ENCODE measurements around the gene PLIN5. TPM values are rescaled to one million over a fixed set of nuclear protein-coding genes. Genes with fewer than 3 reads are reported as not detected.

Gene PLIN5
- total and polyA plus RNA-seq, 10 of the 15 experiments (the other 5 are each of a cell fraction or from before 2014, with no cell fraction given): 0.15 to 0.33 TPM; not detected in 8

- TF ChIP-seq, protein P1, sequence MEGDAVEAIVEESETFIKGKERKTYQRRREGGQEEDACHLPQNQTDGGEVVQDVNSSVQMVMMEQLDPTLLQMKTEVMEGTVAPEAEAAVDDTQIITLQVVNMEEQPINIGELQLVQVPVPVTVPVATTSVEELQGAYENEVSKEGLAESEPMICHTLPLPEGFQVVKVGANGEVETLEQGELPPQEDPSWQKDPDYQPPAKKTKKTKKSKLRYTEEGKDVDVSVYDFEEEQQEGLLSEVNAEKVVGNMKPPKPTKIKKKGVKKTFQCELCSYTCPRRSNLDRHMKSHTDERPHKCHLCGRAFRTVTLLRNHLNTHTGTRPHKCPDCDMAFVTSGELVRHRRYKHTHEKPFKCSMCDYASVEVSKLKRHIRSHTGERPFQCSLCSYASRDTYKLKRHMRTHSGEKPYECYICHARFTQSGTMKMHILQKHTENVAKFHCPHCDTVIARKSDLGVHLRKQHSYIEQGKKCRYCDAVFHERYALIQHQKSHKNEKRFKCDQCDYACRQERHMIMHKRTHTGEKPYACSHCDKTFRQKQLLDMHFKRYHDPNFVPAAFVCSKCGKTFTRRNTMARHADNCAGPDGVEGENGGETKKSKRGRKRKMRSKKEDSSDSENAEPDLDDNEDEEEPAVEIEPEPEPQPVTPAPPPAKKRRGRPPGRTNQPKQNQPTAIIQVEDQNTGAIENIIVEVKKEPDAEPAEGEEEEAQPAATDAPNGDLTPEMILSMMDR (IDR thresholded peaks at IDR 0.05 in 2 of 3, conservative IDR thresholded peaks at IDR 0.05 in 1 of 3; ENCODE audit: control insufficient read depth in 2 of 3, extremely low read depth in 1 of 3, insufficient read depth in 1 of 3, low read depth in 3 of 3, low read length in 3 of 3): peak; percentile 66 to 80 (median 74)
- TF ChIP-seq YY1 (IDR thresholded peaks at IDR 0.05; ENCODE audit: low read depth, low read length): peak; percentile 35; the same call in 1 of the 2 replicates
Observed at GRCh38 chr19:4576016-4576933, 41.3 kb upstream of the PLIN5 start (continued).

DNA sequence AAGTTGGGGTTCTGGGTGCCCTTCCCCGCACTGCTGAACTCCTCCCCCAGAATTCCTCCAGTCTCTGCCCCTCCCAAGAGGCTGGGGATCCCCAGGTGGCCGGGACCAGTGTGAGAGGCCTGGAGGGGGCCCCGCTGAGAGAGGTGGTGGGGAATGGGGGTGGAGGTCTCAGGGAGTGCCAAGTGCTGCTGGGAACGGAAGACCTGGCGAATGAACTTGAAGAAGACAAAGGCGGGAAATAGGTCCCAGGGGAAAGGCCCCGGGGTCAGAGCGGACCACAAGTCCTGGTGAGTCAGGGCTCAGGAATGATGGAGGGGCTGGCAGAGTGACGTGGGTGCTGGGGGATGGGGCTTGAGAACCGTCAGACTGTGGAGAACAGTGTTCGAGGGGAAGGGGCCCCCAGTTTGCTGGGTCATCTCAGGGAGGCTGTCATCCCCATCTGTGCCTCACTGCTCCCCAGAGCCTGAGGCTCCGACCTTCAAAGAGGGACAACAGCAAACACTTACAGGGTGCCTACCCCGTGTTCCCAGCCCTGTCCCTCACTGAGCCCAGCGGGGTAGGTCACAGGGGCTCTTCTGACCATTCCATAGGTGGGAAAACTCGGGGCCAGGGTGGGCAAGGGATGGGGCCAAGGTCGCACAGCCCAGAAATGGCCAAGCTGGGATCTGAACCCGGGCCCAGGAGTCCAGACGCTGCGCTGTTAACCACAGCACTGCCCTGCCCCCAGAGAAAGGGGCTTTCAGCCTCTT, 40.4 kb upstream of the PLIN5 start:
- H3K9ac ChIP-seq (ENCODE audit: control insufficient read depth, insufficient read depth, low read length): no peak overlapping the region
- in situ Hi-C loops (cut with MboI): loop anchor here (5.0 kb wide), 1 partner anchor 62 kb away; the partner anchor contains the start of gene TNFAIP8L1
- WGBS (ENCODE audit: insufficient coverage, insufficient replicate concordance, low lambda C conversion rate, missing lambda C conversion rate): 20% methylated on average over 19 of the region's 19 CpGs

More for the DNA sequence above, 40.4 kb upstream of the PLIN5 start:
- H3K4me3 ChIP-seq: no peak overlapping the region
- FAIRE-seq: no peak
- TF ChIP-seq NFYA (IDR thresholded peaks at IDR 0.05; ENCODE audit: borderline replicate concordance, low read depth, low read length): no peak
- no peak for TF ChIP-seq ZNF274 (IDR thresholded peaks at IDR 0.05; ENCODE audit: insufficient read depth, insufficient read length)
- no peak for TF ChIP-seq ZNF24 (IDR thresholded peaks at IDR 0.05)
- no peak for TF ChIP-seq MTA2 (IDR thresholded peaks at IDR 0.05; ENCODE audit: low read depth)
- no peak for TF ChIP-seq YY1 (IDR thresholded peaks at IDR 0.05; ENCODE audit: low read depth, low read length)
- TF ChIP-seq NR2F1 (conservative IDR thresholded peaks at IDR 0.05): peak; percentile 34; the same call in 1 of the 2 replicates
- no peak for TF ChIP-seq BACH1 (IDR thresholded peaks at IDR 0.05; ENCODE audit: borderline replicate concordance)
- H3K36me3 ChIP-seq (ENCODE audit: control insufficient read depth in 2 of 2, insufficient read depth in 2 of 2, low read length in 1 of 2): no peaks in the 10 kb centered on the region
- POLR2A ChIA-PET: no interaction called here
- SMC1A ChIA-PET (ENCODE audit: uncharacterized antibody, unreplicated experiment): interaction anchor here (0.8 to 2.7 kb wide), 3 partner anchors 58 to 126 kb away, joined by 3 to 13 read pairs (median 11); no protein-coding TSS in a partner anchor
- H3K27me3 ChIP-seq (replicated peaks in 1 of 2; ENCODE audit: control insufficient read depth in 2 of 2, insufficient read depth in 2 of 2, low read length in 1 of 2): peaks cover 2 to 4% of the 10 kb centered on the region in 2 experiments; a peak in 3 of 4 replicates
- H3K4me1 ChIP-seq (ENCODE audit: control insufficient read depth, insufficient read depth, low read length): no peaks in the 10 kb centered on the region
- no peaks in the 10 kb centered on the region for H3K79me2 ChIP-seq (ENCODE audit: control insufficient read depth, insufficient read depth, low read length)
- no peak overlapping the region for H3K4me2 ChIP-seq (ENCODE audit: control insufficient read depth, insufficient read depth)
- peak; percentile 33 for ATAC-seq
- CTCF ChIA-PET: interaction anchor here (0.7 to 3.4 kb wide), 11 partner anchors 9 to 314 kb away, joined by 3 to 45 read pairs (median 4); no protein-coding TSS in a partner anchor
- intact Hi-C loops (cut with micrococcal nuclease; ENCODE audit: unreplicated experiment): loop anchor here (2.0 kb wide), 1 partner anchor 61 kb away; no protein-coding TSS in a partner anchor
- H3K27ac ChIP-seq (ENCODE audit: control insufficient read depth, insufficient read depth): no peak overlapping the region
- no TSS peak for BruUV-seq (replicated peaks)
- H2AFZ ChIP-seq (ENCODE audit: control insufficient read depth, low read depth, low read length): no peak overlapping the region
- no peaks in the 10 kb centered on the region for H3K9me3 ChIP-seq (replicated peaks; ENCODE audit: control insufficient read depth, insufficient read depth, low read length)
- DNase-seq (ENCODE audit: low read depth, low spot score): no peak
- H4K20me1 ChIP-seq (ENCODE audit: control insufficient read depth, insufficient read depth): no peaks in the 10 kb centered on the region
- RAD21 ChIA-PET (ENCODE audit: unreplicated experiment): interaction anchor here (1.6 to 2.6 kb wide), 2 partner anchors 58 to 61 kb away, joined by 6 to 13 read pairs; no protein-coding TSS in a partner anchor
